ENCODE data around the gene CDK3.

DNA sequence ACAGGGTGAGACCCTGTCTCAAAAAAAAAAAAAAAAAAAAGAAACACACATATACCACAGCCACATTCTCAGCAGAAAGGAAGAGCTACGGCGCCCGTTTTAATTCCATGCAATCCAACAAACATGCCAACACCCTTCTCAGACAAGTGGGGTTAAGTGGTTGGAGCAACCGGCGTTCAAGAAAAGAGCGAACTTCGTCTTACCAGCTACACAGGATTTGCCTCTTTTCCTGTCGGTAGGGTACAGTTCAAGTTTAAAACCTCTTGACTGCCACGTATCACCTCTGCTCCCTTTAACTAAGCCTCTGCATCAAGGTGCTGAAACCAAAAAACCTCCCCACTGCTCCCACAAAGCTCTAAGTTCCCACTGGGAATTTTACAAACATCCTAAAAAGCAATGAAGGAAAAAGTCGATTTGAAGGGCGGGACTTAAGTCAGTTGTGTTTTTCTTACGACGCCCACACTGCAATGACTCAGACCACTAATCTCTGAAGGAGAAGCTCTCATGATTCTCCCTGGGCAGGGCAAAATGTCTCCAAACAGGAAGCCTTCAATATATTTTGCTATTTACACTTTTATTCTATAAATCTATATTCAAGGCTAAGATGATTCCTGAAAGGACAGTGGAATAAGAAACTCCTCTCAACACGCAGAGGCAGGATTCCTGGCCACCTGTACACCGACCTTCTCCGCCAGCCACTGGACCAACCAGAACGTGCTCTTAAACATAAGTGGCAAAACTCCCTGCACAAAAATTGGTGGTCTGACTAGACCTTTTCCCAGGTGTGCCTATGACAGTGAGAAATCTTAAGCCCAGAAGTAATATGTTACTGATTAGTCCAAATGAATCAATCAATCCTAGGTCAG lies 52.8 kb downstream of the CDK3 start:
- TF ChIP-seq POLR2A (IDR thresholded peaks at IDR 0.05; ENCODE audit: low read length): no peak
- TF ChIP-seq GATA1 (IDR thresholded peaks at IDR 0.05; ENCODE audit: low read depth, low read length): no peak

Data from erythroblast (primary cell).